Loucy (cell line): ENCODE data around the gene PRDM8.

Experiments
- H2AFZ ChIP-seq: fragments of 200-600 bp; sonication (generic); 2 replicates; pipeline ENCODE4 v1.6.0; 2016; ENCODE audit warnings: antibody characterized with exemption, mild to moderate bottlenecking, low read length, moderate library complexity
- H3F3A ChIP-seq: fragments of 200-600 bp; 2 replicates; pipeline ENCODE4 v1.6.0; 2016; ENCODE audit warnings: antibody characterized with exemption, low read depth, mild to moderate bottlenecking
- H3K27me3 ChIP-seq: fragments of 200-600 bp; sonication (generic); 2 replicates; pipeline ENCODE4 v1.6.1; 2014; ENCODE audit warnings: low read length, mild to moderate bottlenecking; ENCODE audit not compliant: insufficient read depth, poor library complexity, severe bottlenecking
- H3K36me3 ChIP-seq: fragments of 200-600 bp; sonication (generic); 2 replicates; pipeline ENCODE4 v1.6.1; 2016; ENCODE audit warnings: low read length; ENCODE audit not compliant: insufficient read depth
- H3K4me1 ChIP-seq: fragments of 200-600 bp; sonication (generic); 2 replicates; pipeline ENCODE4 v1.5.1; 2014; ENCODE audit warnings: low read length, mild to moderate bottlenecking; ENCODE audit not compliant: insufficient read depth, poor library complexity, severe bottlenecking
- H3K4me2 ChIP-seq: fragments of 200-600 bp; sonication (generic); 2 replicates; pipeline ENCODE4 v1.6.0; 2014; ENCODE audit warnings: antibody characterized with exemption, low read length, low read depth, mild to moderate bottlenecking; ENCODE audit not compliant: poor library complexity, severe bottlenecking
- H3K4me3 ChIP-seq: fragments of 200-600 bp; sonication (generic); 2 replicates; pipeline ENCODE4 v1.5.1; 2014; ENCODE audit warnings: low read length, mild to moderate bottlenecking, mixed read lengths; ENCODE audit not compliant: poor library complexity, severe bottlenecking
- H3K79me2 ChIP-seq: fragments of 200-600 bp; sonication (generic); 2 replicates; pipeline ENCODE4 v1.6.1; 2014; ENCODE audit warnings: low read length; ENCODE audit not compliant: insufficient read depth
- H3K9ac ChIP-seq: fragments of 200-600 bp; sonication (generic); 2 replicates; pipeline ENCODE4 v1.6.0; 2014; ENCODE audit warnings: mild to moderate bottlenecking, low read depth, low read length, moderate library complexity; ENCODE audit not compliant: poor library complexity, severe bottlenecking
- H3K9me2 ChIP-seq: fragments of 200-600 bp; sonication (generic); replicated peaks from 2 replicates; pipeline ENCODE4 v1.6.1; 2016; ENCODE audit warnings: low read depth, low read length, mixed read lengths
- H3K9me3 ChIP-seq: fragments of 200-600 bp; sonication (generic); 2 replicates; pipeline ENCODE4 v1.6.1; 2014; ENCODE audit warnings: mild to moderate bottlenecking, antibody characterized with exemption, low read length, low read depth; ENCODE audit not compliant: insufficient read depth
- H4K20me1 ChIP-seq: fragments of 200-600 bp; sonication (generic); 2 replicates; pipeline ENCODE4 v1.6.0; 2014; ENCODE audit warnings: antibody characterized with exemption, low read length, mild to moderate bottlenecking; ENCODE audit not compliant: insufficient read depth, poor library complexity, severe bottlenecking
- CTCF ChIP-seq: fragments of 200-600 bp; sonication (generic); conservative IDR thresholded peaks from 2 replicates; pipeline ENCODE4 v1.5.1; 2014; ENCODE audit warnings: mild to moderate bottlenecking, antibody characterized with exemption, low read length
- EZH2phosphoT487 ChIP-seq: fragments of 200-600 bp; IDR thresholded peaks from 2 replicates; pipeline ENCODE4 v1.6.1; 2018; ENCODE audit warnings: antibody characterized with exemption, mild to moderate bottlenecking, moderate library complexity, borderline replicate concordance

The PRDM8 gene

DNA sequence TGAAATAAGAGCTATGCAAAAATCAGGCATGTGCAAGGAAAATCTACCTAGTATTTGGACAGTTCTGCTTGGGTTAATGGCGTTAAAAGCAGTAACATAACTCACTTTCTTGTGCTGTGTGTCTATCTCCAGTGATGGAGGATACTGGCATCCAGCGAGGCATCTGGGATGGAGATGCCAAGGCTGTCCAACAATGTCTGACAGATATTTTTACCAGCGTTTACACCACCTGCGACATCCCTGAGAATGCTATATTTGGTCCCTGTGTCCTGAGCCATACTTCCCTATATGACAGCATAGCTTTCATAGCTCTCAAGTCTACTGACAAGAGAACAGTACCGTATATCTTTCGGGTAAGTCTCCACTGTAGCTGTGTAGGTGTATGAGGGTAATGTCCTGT, 2.6 kb downstream of the PRDM8 start:
- H3K9ac ChIP-seq, result no peak overlapping the region
- no peaks in the 10 kb centered on the region for H4K20me1 ChIP-seq
- peaks cover 82% of the 10 kb centered on the region for H3K36me3 ChIP-seq
- no peaks in the 10 kb centered on the region for H3K9me2 ChIP-seq
- H3K79me2 ChIP-seq, result peaks cover 11% of the 10 kb centered on the region; the same call in 1 of the 2 replicates
- H3K27me3 ChIP-seq, result no peaks in the 10 kb centered on the region
- H2AFZ ChIP-seq, result no peak overlapping the region
- no peaks in the 10 kb centered on the region for H3K4me1 ChIP-seq
- TF ChIP-seq EZH2phosphoT487, result no peak
- TF ChIP-seq CTCF, result no peak
- H3K4me2 ChIP-seq, result no peak overlapping the region
- no peaks in the 10 kb centered on the region for H3F3A ChIP-seq
- no peaks in the 10 kb centered on the region for H3K9me3 ChIP-seq
- H3K4me3 ChIP-seq, result no peak overlapping the region

- Histone ChIP-seq H4K20me1 (no peaks in the 10 kb centered on the region), H2AFZ (no peak overlapping the region), H3K27me3 (no peaks in the 10 kb centered on the region), H3K9ac (no peak overlapping the region), H3K4me1 (no peaks in the 10 kb centered on the region), H3K36me3 (peaks cover 68% of the 10 kb centered on the region), H3K79me2 (no peaks in the 10 kb centered on the region), H3K4me3 (no peak overlapping the region), H3F3A (no peaks in the 10 kb centered on the region), H3K4me2 (no peak overlapping the region), H3K9me2 (no peaks in the 10 kb centered on the region), H3K9me3 (no peaks in the 10 kb centered on the region)
- no peak for TF ChIP-seq EZH2phosphoT487
- TF ChIP-seq CTCF, result no peak
Measured at GRCh38 chr4:80201252-80202151, 4.2 kb downstream of the PRDM8 start.

- no peaks in the 10 kb centered on the region for H3F3A ChIP-seq
- no peaks in the 10 kb centered on the region for H4K20me1 ChIP-seq
- no peaks in the 10 kb centered on the region for H3K27me3 ChIP-seq
- no peak overlapping the region for H3K4me3 ChIP-seq
- H2AFZ ChIP-seq, result no peak overlapping the region
- TF ChIP-seq CTCF, result no peak
- TF ChIP-seq EZH2phosphoT487, result no peak
- no peaks in the 10 kb centered on the region for H3K9me2 ChIP-seq
- no peaks in the 10 kb centered on the region for H3K79me2 ChIP-seq
- H3K9ac ChIP-seq, result no peak overlapping the region
- H3K36me3 ChIP-seq, result peaks cover 60% of the 10 kb centered on the region
- H3K4me2 ChIP-seq, result no peak overlapping the region
- H3K4me1 ChIP-seq, result no peaks in the 10 kb centered on the region
- H3K9me3 ChIP-seq, result no peaks in the 10 kb centered on the region
Measured at GRCh38 chr4:80202190-80202711, 4.9 kb downstream of the PRDM8 start.
